Measurements from ENCODE around the gene PRKCH. TPM values are rescaled to one million over a fixed set of nuclear protein-coding genes. Genes with fewer than 3 reads are reported as not detected.

Gene PRKCH
- total RNA-seq, 2 donors from 2014 or later, result 27.6 to 33.9 TPM

DNA sequence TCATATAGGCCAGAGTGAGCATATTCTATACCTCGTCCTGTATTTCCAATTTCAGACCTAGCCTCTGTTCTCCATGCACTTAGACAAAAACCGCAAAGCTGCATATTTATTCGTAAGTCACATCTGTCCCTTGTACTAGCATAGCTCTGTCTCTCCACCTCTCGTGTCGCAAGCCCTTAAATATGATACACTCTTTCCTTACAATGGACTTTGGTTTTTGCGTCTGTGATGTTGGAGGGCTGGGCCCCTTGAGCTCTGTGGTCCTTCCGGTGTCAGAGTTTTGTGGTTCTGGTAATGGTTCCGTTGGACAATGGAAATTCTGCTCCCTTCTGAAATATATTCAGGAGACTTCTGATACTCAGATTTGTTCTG, 11.3 kb downstream of the PRKCH start:
- 94% methylated on average over 8 of the region's 8 CpGs for WGBS
- Histone ChIP-seq H3K36me3 (no peaks in the 10 kb centered on the region), H3K9me3 (no peaks in the 10 kb centered on the region), H3K27me3 (replicated peaks; ENCODE audit: insufficient read depth) (no peaks in the 10 kb centered on the region), H3K4me3 (no peak overlapping the region), H3K27ac (no peak overlapping the region), H3K4me1 (replicated peaks) (no peaks in the 10 kb centered on the region)
- DNase-seq (ENCODE audit: low spot score), result no peak
- TF ChIP-seq POLR2A (IDR thresholded peaks at IDR 0.05), result no peak
- TF ChIP-seq POLR2AphosphoS5 (IDR thresholded peaks at IDR 0.05), result no peak
- TF ChIP-seq, protein P1, sequence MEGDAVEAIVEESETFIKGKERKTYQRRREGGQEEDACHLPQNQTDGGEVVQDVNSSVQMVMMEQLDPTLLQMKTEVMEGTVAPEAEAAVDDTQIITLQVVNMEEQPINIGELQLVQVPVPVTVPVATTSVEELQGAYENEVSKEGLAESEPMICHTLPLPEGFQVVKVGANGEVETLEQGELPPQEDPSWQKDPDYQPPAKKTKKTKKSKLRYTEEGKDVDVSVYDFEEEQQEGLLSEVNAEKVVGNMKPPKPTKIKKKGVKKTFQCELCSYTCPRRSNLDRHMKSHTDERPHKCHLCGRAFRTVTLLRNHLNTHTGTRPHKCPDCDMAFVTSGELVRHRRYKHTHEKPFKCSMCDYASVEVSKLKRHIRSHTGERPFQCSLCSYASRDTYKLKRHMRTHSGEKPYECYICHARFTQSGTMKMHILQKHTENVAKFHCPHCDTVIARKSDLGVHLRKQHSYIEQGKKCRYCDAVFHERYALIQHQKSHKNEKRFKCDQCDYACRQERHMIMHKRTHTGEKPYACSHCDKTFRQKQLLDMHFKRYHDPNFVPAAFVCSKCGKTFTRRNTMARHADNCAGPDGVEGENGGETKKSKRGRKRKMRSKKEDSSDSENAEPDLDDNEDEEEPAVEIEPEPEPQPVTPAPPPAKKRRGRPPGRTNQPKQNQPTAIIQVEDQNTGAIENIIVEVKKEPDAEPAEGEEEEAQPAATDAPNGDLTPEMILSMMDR (IDR thresholded peaks at IDR 0.05), result no peak
- intact Hi-C loops (cut with DNase I), result no loop called here

DNA sequence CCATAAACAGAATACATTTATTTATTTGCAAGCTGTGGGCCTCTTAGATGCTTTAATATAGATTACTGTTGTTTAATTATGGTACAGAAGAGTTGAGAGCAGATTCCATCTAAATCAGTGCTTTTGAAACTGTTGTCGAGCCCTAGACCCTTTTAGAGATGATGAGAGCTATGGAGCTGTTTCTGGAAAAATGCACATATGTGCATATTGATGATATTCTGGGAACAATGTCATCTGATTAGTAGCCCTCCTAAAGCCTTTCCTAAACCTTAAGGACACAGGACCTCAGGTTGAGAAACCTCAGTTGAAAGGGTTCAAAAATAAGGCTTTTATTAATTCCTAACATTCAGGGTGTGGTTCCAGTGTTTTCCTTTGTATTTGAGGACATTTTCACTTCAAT, 11.7 kb downstream of the PRKCH start:
- Histone ChIP-seq H3K4me3 (no peak overlapping the region), H3K27ac (no peak overlapping the region), H3K9me3 (no peaks in the 10 kb centered on the region), H3K27me3 (replicated peaks; ENCODE audit: insufficient read depth) (no peaks in the 10 kb centered on the region), H3K4me1 (replicated peaks) (no peaks in the 10 kb centered on the region), H3K36me3 (no peaks in the 10 kb centered on the region)
- intact Hi-C loops (cut with DNase I), result no loop called here
- no peak for DNase-seq (ENCODE audit: low spot score)
- 91% methylated on average over 1 of the region's 1 CpG for WGBS
- no peak for TF ChIP-seq POLR2A (IDR thresholded peaks at IDR 0.05)
- TF ChIP-seq POLR2AphosphoS5 (IDR thresholded peaks at IDR 0.05), result no peak
- TF ChIP-seq, protein P1 (IDR thresholded peaks at IDR 0.05), result no peak

DNA sequence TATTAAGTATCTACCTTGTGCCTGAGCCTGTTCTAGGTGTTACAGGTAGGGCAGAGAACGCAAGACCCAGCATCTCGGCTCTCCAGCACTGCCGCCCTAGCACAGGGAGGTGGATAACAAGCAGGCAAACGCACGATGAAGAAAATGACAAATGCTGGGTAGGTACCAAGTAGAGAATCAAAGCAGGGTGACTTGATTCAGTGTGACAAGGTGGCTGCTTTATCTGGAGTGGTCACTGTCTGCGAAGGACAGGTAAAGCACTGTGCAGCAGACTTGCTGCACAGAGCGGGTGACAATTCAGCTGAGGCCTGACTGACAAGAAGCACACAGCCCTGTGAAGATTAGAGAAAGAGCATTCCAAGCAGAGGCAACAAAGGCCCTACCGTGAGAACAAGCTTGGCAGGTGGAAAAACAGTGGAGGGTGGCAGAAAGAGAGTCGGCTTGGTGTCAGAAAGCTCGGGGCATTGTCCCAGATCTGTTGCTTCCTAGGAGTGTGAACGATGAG, 12.9 kb downstream of the PRKCH start:
- no peak overlapping the region for H3K4me3 ChIP-seq

DNA sequence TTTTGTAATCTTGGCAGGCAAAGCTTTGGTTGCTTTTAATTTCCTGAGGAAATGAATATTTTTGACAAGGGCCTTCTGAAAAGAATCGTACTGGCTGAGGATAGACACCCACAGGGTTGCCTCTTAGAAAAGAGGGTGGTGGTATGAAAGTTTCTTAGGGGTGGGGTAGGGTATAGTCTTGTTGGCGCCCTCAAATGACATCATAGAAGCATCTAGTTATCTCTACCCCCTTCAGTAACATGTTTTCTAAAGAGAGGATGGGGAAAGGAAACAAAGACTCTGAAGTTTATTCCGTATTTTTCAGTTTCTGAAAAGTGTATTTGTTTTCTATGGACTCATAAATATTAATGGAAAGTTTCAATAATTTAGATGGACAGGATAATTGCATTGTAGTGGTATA, 13.7 kb downstream of the PRKCH start:
- no peak for TF ChIP-seq POLR2AphosphoS5 (IDR thresholded peaks at IDR 0.05)
- H3K36me3 ChIP-seq, result no peaks in the 10 kb centered on the region
- DNase-seq (ENCODE audit: low spot score), result no peak
- no peaks in the 10 kb centered on the region for H3K9me3 ChIP-seq
- no peak overlapping the region for H3K4me3 ChIP-seq
- intact Hi-C loops (cut with DNase I), result no loop called here
- no peak overlapping the region for H3K27ac ChIP-seq
- no peaks in the 10 kb centered on the region for H3K27me3 ChIP-seq (replicated peaks; ENCODE audit: insufficient read depth)
- 87% methylated on average over 3 of the region's 3 CpGs for WGBS
- H3K4me1 ChIP-seq (replicated peaks), result no peaks in the 10 kb centered on the region

More for the DNA sequence above, 12.9 kb downstream of the PRKCH start:
- no peak overlapping the region for H3K27ac ChIP-seq
- no peaks in the 10 kb centered on the region for H3K4me1 ChIP-seq (replicated peaks)
- no peak for DNase-seq (ENCODE audit: low spot score)
- WGBS, result 92% methylated on average over 11 of the region's 11 CpGs
- TF ChIP-seq, protein P1 (IDR thresholded peaks at IDR 0.05), result no peak
- TF ChIP-seq POLR2A (IDR thresholded peaks at IDR 0.05) (no peak), POLR2AphosphoS5 (IDR thresholded peaks at IDR 0.05) (no peak)
- H3K9me3 ChIP-seq, result no peaks in the 10 kb centered on the region
- intact Hi-C loops (cut with DNase I), result no loop called here
- H3K27me3 ChIP-seq (replicated peaks; ENCODE audit: insufficient read depth), result no peaks in the 10 kb centered on the region
- no peaks in the 10 kb centered on the region for H3K36me3 ChIP-seq

DNA sequence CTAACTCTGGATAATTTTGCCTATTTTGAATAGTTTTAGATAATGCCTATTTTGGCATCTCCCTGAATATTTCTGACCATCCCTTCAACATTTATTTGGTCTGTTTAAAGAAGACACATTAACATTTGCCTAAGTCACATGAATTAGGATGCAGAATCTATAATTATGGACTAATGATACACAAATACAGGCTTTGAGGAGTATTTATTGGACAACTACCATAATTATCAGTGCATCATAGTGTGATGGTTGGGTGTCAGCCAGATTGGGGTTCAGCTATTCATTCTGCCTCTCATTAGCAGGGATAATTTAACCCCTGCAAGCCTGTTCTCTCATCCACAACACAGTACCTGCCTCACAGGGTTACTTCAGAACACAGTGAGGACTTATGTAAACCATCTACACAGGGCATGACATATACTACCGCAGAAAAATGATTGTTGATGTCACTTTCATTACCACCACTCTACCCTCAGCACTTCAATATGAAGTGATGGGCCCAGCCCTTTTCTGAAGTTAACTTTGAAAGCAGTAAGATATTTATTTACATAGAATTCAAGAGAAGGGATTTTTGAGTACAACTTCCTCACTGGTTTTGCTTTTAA, 14.4 kb downstream of the PRKCH start:
- H3K27ac ChIP-seq, result no peak overlapping the region

More for the DNA sequence above, 14.4 kb downstream of the PRKCH start:
- Histone ChIP-seq H3K9me3 (no peaks in the 10 kb centered on the region), H3K4me3 (no peak overlapping the region), H3K27me3 (replicated peaks; ENCODE audit: insufficient read depth) (no peaks in the 10 kb centered on the region), H3K36me3 (no peaks in the 10 kb centered on the region), H3K4me1 (replicated peaks) (no peaks in the 10 kb centered on the region)
- DNase-seq (ENCODE audit: low spot score), result no peak
- 83% methylated on average over 1 of the region's 1 CpG for WGBS
- TF ChIP-seq POLR2AphosphoS5 (IDR thresholded peaks at IDR 0.05) (no peak), POLR2A (IDR thresholded peaks at IDR 0.05) (no peak)
- TF ChIP-seq, protein P1 (IDR thresholded peaks at IDR 0.05), result no peak
- intact Hi-C loops (cut with DNase I), result no loop called here
